Measurements from ENCODE around the gene FTSJ3.

FTSJ3 gene

DNA sequence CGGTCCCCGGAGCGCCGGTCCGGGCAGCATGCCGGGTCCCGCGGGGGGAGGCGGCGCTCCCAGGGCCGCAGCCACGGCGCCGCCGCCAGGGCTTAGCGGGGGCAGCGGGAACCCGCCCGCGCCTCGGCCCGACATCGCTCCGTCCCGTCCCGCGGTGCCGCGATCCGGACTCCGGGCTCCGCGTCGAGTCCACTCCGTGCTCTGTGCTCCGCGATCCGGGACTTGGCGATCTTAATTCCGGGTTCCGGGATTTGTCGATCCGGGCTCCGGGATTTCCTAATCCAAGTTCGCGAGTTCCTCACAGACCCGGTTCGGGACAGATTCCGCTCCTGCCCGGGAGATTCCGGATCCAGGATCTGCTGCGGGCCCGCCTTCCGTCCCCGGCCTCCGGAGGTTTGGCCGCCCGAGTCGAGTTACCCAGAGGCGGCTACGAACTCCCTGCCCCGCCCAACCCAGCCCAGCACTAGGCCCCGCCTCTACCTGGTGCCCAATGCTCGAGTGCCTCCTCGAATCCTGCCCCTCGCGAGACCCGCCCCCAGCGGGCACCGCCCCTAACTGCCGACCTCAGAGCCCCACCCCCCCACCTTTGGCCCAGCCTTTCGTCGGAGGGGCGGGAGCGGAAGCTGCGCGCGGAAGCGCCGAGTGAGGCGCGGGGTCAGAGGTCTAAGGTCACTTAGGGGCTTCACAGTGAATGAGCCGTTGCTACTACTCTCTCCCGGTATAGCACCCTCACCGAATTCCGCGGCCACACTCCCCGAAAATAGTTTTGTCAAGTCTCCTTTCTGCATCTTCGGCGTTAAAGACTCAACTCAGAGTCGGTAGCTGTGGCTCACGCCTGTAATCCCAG lies 15.3 kb upstream of the FTSJ3 start, which contains the start of gene SMARCD2:
SMARCD2 (minus strand) TSS at position 146 of the 847 bp plus-strand sequence; CDS start at position 135, 11 bp downstream.
- DNase-seq: peak; percentile 100

- no peak for DNase-seq
These were observed 14.7 kb upstream of the FTSJ3 start for GRCh38 chr17:63842173-63842539.

DNA sequence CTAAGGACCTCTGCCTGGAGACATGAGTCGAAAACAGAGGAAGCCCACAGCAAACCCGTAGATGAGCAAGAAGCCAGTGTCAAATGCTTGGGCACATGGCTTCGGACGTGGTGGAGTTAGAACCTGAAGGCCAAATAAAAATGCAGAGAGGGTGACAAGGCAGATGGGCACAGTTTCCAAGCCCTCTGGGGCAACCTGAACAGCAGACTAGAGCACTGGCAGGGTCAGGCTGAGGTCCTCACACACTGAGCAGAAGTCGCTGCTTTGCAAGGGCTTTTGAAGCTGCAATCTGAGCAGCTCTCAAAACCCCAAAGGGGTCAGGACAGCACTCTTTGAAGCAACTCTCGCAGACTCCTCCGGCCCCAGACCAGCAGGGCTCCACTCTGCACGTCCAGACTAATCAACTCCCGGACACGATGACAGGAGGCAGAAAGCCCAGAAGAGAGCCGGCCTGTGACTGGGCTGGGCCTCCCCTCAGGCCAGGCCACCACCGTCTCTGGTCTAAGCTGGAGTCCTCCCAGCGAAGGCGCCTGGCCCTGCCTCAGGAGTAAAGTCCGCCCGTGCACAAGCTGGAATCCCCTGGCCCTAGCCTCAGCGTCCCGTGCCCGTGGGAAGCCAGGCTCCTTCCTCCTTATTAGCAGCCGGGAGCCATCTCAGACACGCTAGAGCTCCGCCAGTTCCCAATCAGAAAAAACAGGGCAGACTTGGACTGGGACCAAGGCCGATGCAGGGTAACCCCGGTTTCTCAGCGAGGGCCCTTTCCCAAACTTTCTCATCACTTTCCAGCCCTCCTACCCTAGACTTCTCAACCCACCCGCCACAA lies 14.1 kb upstream of the FTSJ3 start:
- peak; percentile 14 for DNase-seq

DNA sequence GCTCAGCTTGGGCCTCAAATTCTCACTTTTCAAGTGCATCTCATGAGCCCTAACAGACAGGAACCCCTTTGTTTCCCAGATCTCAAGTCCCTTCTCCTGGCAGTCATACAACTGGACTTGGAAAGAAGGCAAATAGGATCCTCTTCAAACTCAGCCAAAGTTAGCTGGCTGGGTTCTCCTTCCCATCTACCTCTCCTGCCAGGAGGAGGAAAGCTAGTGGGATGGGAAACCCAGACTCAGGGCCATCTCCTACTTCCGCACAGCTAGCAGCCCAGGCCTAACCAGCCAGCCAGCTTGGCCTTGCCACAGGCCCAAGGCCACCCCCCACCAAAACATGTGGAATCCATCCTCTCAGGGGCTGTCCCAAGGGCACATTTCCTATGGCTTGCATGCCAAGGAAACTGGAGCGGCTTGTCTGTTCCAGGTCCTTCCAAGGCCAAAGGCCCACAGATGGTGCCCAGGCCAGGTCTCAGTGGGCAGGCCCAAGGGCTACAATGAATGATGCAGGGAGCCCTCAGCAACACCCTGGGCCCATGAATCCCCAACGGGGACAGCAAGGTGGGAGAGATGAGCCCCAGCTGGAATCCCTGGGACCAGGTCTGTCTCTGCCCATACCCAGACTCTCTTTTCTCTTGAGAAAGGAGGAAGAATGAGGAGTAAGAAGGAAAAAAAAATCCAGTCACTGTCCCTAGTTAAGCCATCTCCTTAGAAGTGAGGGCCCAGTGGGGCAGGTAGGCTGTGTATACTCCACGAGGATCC lies 13.3 kb upstream of the FTSJ3 start:
- no peak for DNase-seq

DNA sequence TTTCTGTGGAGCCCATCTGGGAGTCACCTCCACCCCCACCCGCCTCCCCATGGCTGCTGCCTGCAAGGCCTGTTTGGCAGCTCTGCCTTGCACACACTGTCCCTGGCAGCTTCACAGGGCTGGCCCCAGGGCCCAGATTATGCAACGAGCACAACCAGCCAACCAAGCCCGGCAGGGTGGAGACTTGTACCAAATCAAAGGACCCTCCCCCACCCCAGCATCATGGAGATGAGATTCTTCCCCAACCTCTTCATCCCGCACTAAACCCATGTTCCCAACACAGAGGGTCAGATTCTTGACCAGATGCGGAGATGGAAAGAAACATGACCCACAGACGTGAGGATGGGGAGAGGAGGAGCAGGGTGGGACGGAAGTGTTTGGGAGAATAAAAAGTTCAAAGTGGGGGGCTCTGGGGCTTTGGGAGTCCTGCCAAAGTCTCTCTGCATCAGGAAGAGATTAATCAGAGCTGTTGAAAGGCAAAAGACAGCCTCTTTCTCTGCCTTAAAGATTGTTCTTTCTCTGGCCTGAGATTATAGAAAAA lies 11.2 kb upstream of the FTSJ3 start:
- no peak for DNase-seq

GRCh38 chr17:63837962-63838600 lies 10.6 kb upstream of the FTSJ3 start:
- no peak for DNase-seq

GRCh38 chr17:63837480-63837879 lies 10.0 kb upstream of the FTSJ3 start:
- DNase-seq: no peak

DNA sequence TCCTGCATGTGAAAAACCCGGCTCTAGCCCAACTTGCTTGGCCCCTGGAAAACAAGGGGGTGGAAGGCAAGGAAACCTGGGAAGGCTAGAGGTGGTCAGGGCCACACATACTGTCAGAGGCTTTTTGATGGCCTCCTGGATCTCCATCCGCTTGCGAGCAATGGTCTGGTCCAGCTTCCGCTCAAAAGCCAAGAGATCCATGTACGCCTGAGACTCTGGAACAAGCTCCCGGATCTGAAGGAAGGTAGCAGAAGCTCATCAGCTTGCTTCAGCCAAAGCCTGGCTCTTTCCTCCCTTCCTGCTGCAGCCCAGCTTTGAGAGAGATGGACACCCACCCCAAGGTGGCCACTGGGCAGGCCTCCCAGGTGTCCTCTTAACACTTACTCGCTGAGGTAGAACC lies 9.3 kb upstream of the FTSJ3 start:
- DNase-seq: no peak

- DNase-seq: no peak
These were observed 7.8 kb upstream of the FTSJ3 start for GRCh38 chr17:63835167-63835720.

- peak; percentile 73 for DNase-seq
These were observed 7.1 kb upstream of the FTSJ3 start for GRCh38 chr17:63834431-63835166.

- no peak for DNase-seq
These were observed 6.4 kb upstream of the FTSJ3 start for GRCh38 chr17:63833741-63834373.

DNA sequence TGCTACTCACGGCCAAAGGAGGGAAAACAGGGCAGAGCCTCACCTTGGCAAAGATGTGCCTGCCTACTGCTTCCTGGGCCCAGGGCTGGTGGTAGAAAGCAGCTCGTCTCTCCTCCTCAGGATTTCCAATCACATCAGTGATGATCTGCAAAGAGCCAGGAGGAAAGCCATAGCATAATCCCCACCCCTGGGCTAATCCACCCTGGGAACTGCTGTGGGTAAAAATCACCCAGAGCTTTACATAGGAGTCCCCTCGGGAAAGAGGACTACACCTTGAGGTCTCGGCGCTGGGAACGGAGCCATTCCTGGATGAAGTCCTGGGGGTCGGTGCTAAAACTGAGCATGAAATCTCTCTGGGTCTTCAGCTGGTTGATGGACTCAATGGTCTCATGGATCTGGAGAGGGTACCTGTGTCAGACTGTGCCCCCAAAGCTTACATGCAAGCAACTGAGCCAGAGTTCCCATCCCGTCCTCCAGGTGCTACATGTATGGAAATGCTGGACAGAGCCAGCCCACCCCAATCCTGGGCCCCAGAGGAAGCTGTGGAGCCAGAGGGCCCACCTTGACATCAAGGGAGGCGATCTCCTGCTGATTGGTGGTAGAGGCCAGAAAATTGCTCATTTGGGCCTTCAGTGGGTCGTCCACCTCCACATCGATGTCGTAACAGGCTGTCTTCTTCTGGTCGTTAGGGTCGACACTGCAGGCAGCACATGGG lies 5.7 kb upstream of the FTSJ3 start:
- DNase-seq: no peak

GRCh38 chr17:63832455-63832854 lies 5.0 kb upstream of the FTSJ3 start:
- no peak for DNase-seq

DNA sequence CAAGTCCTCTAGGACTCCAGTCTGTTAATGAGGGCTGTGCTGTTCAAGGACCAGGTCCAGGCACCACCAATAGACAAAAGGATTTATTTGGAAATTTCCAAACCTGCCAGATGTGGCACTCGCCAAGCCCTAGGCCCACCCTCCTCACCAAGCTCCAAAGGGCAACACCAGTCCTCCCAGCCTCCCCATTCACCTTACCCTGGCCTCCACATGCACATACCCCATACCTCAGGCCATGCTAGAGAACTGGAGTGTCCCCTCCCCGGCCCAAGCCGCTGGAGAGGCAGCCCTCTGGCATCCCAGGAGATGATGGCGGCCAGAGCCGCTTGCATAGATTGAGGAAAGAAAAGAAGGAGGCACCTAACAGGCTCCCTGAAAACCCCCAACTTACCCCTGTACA lies 4.6 kb upstream of the FTSJ3 start:
- no peak for DNase-seq

GRCh38 chr17:63831505-63831904 lies 4.0 kb upstream of the FTSJ3 start:
- no peak for DNase-seq

- DNase-seq: no peak
These were observed 3.5 kb upstream of the FTSJ3 start for GRCh38 chr17:63830904-63831491.

GRCh38 chr17:63830278-63830677 lies 2.8 kb upstream of the FTSJ3 start:
- no peak for DNase-seq

GRCh38 chr17:63828936-63829335 lies 1.5 kb upstream of the FTSJ3 start:
- DNase-seq: no peak

GRCh38 chr17:63827801-63828221 lies 348 bp upstream of the FTSJ3 start:
- DNase-seq: no peak

Data from CD4-positive, alpha-beta T cell treated with Interleukin-17A for 4 hours (primary cell).